Iris pigment epithelial cell (primary cell): ENCODE results near the gene UBE2D2.
"Not testable (repeated sequence)": the region's sequence is repeated elsewhere in the genome, so short reads cannot be mapped to it uniquely, and the experiment has no call there.

Experiments
- DNase-seq: peaks from one replicate; pipeline ENCODE4 v3.0.0-alpha.2; 2011; ENCODE audit warnings: low read depth

UBE2D2 gene

GRCh38 chr5:139560752-139561654 is at the start of gene UBE2D2:
Gene UBE2D2 (plus strand): TSS chr5:139561339. CDS start chr5:139561792, 453 bp downstream.
- peak; percentile 99 for DNase-seq

- no peak for DNase-seq
These were observed 48.3 kb upstream of the UBE2D2 start for GRCh38 chr5:139512786-139513390.

- DNase-seq: peak; percentile 77
These were observed 47.7 kb upstream of the UBE2D2 start for GRCh38 chr5:139513434-139513833.

- no peak for DNase-seq
These were observed 47.2 kb upstream of the UBE2D2 start for GRCh38 chr5:139513852-139514485.

GRCh38 chr5:139514486-139514856 is 46.7 kb upstream of the UBE2D2 start:
- no peak for DNase-seq

- DNase-seq: peak; percentile 82
These were observed 43.2 kb upstream of the UBE2D2 start for GRCh38 chr5:139517683-139518564.

GRCh38 chr5:139523635-139524445 is 37.3 kb upstream of the UBE2D2 start:
- no peak for DNase-seq

GRCh38 chr5:139524446-139524845 is 36.7 kb upstream of the UBE2D2 start:
- no peak for DNase-seq

- no peak for DNase-seq
These were observed 36.1 kb upstream of the UBE2D2 start for GRCh38 chr5:139524940-139525585.

GRCh38 chr5:139525586-139526308 is 35.4 kb upstream of the UBE2D2 start:
- DNase-seq: not testable (repeated sequence)

GRCh38 chr5:139526309-139527089 is 34.6 kb upstream of the UBE2D2 start:
- DNase-seq: not testable (repeated sequence)

GRCh38 chr5:139527090-139527470 is 34.1 kb upstream of the UBE2D2 start:
- DNase-seq: not testable (repeated sequence)

GRCh38 chr5:139527896-139528467 is 33.2 kb upstream of the UBE2D2 start:
- DNase-seq: not testable (repeated sequence)

- not testable (repeated sequence) for DNase-seq
These were observed 32.4 kb upstream of the UBE2D2 start for GRCh38 chr5:139528695-139529094.

GRCh38 chr5:139530079-139530478 is 31.1 kb upstream of the UBE2D2 start:
- DNase-seq: not testable (repeated sequence)

- no peak for DNase-seq
These were observed 29.4 kb upstream of the UBE2D2 start for GRCh38 chr5:139531772-139532169.

- peak; percentile 22 for DNase-seq
These were observed 17.6 kb upstream of the UBE2D2 start for GRCh38 chr5:139543423-139543991.

GRCh38 chr5:139546593-139546992 is 14.5 kb upstream of the UBE2D2 start:
- DNase-seq: not testable (repeated sequence)
